GM10266 (cell line): ENCODE results near the gene PGM5.
"Not testable (repeated sequence)": the region's sequence is repeated elsewhere in the genome, so short reads cannot be mapped to it uniquely, and the experiment has no call there.

Experiments used
- DNase-seq: peaks from one replicate; pipeline ENCODE4 v3.0.0; 2012; ENCODE audit errors: extremely low spot score
- TF ChIP-seq, protein P1 (sequence below): IDR thresholded peaks from 2 replicates; pipeline ENCODE4 v1.5.1; 2012; ENCODE audit warnings: mild to moderate bottlenecking, low read depth; ENCODE audit not compliant: control insufficient read depth, insufficient read depth; ENCODE audit errors: missing control alignments

Gene PGM5

DNA sequence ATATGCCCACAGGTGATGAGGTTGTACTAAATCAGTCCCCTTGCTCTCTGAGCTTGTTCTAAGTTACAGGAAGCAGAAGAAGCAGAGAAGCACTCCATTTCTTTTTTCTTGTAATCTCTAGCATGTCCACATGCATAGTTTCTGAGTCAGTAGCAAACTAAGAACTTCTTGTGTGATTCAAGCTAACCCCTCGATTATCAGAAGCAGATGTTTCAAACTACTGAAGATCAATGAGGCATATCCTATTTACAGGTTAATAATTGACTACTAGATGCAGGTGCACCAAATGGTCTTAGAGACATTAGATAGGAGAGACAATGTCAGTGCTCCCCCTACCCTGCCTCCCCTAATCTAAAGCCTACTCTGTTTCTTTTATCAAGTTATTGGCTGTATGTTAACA lies 21.3 kb downstream of the PGM5 start:
- DNase-seq = not testable (repeated sequence)

DNA sequence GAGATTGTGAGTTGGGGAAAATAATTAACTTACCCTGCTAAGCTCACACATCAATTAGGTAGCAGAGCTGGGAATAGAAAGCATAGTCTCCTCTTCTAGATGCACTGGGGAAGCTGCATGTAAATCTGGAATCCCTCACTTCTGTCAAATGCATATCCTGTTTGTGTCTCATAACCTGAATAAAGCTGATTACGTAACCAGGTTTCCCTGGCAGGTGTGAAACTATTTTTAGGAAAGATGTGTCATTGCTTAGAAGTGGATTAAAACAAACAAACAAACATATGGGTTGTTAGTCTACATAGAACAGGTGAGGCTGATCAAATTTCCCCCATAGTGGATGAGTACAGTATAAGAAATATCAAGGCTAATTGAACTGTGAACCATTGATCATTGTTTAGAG lies 27.5 kb downstream of the PGM5 start:
- DNase-seq = not testable (repeated sequence)

DNA sequence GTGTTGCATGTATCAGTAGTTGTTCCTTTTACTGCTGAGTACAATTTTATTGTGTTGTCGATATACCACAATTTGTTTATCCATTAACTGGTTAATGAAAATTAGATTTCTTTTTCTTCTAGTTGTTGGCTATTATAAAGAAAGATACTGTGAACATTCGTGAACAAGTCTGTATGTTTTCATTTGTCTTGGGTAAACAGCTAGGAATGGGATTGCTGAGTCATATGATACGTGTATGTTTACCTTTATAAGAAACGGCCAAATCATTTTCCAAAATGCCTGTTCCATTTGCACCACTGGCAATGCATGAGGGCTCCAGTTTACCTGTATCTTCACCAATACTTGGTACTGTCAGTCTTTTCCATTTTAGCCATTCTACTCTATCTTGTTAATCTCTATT lies 33.1 kb downstream of the PGM5 start:
- DNase-seq = not testable (repeated sequence)

DNA sequence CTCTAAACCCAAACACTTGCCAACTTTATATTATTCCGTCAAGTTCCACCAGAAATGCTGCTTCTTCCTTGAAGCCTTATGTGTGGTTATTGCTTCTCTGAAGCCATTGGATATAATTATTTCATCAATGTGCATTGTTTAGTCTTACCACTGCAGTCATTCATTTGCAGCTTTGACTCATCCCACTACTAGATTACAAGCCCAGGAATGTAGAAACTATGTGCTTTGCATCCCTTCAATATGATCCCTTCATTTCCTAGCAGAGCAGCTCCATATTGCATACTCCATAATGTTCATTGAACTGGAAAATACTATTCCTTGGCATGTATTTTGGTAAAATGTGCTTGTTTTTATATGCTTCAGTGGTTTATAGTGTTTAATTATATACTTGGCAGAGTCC lies 34.3 kb downstream of the PGM5 start:
- not testable (repeated sequence) for DNase-seq

DNA sequence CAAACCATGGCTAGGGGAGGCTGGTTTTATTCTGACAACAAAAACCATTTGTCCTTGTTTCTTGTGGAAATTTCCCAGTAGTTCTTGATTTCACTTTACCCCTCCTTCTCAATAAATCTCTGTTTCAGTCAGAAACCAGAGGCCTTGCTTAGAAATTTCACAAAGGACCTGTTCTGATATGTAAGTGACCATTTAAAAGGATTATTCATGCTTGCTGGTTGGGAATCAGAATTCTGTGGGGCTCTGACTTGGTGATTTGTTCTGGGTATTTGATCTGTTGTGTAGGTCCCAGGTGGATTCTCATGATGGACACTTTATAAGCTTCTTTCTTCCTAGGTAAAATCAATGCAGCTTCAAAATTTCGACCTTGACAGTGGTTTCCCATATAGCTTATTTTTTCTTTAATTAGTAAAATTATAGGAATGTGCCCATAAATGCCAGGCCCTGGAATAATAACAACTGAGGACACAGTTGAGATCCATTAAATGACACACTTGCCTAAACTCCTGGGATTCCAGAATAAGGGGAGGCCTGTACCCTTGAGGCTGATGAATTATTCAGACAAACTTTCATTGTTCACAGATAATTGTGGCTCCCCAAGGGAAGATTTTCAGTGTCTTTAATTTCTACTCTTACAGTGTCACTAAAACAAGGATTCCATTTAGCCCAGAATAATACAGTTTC lies 40.1 kb downstream of the PGM5 start:
- not testable (repeated sequence) for DNase-seq

DNA sequence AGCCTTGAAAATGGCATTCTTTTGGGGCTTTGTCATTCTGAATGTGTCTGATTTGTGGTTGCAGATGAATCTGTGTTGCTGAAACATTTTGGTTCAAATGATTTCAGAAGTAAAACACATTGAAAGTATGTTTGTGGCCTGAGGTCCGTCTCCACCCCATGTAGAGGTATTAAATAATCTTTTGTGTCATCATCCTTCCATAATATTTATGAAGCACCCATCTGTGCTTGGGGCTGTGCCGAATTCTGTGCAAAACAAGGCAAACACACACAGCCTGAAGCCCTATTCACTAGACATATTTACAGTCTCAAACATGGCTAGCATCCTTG lies 40.6 kb downstream of the PGM5 start:
- DNase-seq = not testable (repeated sequence)

DNA sequence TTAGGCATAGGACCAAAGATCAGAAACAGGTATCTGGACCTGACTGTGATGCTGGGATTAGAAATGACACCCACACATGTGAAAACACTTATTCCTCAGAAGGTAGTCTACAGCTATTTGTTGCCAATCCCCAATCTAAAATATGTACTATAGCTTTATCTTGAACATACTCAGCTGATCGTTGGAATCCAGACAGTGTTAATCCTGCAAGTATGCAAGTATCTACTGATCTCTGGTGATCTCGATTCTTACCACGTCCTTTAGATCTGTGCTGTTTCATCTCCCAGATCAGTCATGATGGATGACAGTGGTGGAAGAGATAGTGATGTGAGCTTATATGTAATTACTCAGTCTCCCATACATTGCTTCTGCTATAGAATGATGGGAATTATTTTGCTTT lies 41.4 kb downstream of the PGM5 start:
- not testable (repeated sequence) for DNase-seq

DNA sequence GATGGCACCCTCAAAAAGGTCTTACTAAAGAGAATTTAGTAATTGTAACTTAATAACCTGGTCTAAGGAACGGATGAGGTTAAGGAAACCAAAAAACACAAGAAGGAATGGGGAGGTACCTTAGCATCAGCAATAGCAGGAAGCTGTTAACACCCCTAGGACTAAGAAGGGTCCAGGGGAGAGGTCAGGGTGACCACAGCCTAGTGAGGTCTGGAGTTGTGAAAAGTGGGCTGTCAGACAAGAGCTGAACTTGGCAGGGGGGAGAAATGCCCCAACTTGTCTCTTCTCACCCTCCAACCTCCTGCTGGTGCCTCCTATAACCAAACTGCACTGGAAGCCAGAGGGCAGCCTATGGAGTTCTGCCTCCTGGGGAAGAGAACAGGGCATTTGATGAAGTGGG lies 41.9 kb downstream of the PGM5 start:
- not testable (repeated sequence) for DNase-seq

DNA sequence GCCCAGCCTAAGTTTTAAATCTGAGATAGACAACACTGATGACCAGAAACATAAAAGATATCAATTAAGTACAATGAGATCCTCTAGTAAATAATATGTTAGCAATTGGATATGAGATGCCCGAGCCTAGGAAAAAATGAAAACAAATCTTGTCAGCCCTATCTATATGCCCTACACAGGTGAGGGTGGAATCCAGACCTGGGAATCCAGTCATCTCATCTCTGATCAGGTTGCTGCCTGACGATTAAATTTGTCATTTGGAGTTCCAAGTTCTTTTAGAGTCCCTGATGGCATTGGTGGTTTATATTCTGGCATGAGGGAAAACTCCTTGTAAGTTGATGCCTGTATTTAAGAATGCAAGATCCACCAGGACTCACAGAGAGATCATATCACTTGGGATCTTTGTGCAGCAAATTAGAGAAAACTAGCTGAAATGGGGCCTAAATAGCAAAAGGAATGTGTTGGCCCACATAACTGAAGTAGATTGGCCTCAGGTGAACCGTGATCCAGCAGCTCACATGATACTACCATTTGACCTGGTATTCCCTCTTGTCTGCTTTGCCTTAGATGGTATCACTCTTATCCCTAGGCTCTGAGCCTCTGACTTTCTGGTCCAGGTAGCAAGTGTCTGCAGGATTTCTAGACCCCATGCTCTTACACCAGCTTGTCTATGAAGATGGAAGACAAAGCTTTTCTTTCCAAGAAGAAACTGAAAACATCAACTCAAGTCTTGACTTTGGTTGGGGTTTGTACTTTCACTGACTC lies 48.2 kb downstream of the PGM5 start:
- DNase-seq = not testable (repeated sequence)

DNA sequence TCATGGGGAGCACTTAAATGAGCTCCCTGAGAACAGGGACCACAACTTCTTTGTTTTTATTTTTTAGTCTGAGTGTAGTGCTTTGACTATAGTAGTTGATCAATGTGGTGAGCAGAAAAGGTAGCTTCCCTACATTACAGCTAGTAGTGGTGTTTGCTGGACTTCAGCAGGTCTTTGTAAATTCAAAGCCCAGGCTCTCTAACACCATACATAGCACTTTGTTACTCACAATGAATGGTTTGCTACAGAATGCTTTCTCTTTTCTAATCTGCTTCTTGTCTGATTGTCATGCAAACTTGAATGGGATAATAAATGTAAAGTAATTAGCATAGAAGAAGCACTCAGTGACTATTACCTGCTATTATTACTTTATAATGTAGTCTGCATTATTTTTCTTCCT lies 55.5 kb downstream of the PGM5 start:
- not testable (repeated sequence) for DNase-seq

DNA sequence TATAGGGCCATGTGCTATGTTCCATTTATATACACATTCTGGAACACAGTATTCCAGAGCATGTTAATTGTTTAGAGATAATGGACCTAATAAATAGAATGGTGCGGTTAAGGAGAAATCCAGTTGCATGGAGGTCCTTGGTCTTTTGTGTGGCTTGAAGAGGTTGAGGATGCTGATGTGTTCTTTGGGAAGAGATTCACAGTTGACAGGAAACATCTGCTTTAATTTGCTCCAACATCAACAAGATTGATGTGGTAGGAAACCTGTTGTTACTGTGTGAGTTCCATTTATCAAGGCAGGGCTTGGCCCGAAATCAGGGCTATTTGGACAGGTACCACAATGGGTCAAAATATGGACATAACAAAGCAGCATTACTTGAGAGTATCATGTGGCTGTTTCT lies 56.3 kb downstream of the PGM5 start:
- not testable (repeated sequence) for DNase-seq

DNA sequence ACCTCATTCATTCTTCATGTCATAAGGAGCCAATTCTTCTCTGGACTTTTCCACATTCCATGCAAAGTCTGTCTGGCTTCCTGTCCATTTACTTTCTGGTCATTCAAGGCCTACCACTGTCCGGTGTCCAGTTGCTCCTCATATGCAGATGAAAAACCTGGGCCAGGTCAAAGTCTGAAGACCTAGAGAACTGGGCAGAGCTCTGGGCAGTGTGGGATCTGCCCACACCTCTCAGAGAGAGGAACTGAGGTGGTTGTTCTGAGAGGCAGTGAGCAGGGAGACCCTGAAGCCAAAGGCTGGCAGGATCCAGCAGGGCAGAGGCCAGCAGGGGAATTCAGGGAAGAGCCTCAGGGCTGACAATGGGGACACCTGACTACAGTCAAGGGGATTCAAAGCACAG lies 58.7 kb downstream of the PGM5 start:
- not testable (repeated sequence) for DNase-seq

DNA sequence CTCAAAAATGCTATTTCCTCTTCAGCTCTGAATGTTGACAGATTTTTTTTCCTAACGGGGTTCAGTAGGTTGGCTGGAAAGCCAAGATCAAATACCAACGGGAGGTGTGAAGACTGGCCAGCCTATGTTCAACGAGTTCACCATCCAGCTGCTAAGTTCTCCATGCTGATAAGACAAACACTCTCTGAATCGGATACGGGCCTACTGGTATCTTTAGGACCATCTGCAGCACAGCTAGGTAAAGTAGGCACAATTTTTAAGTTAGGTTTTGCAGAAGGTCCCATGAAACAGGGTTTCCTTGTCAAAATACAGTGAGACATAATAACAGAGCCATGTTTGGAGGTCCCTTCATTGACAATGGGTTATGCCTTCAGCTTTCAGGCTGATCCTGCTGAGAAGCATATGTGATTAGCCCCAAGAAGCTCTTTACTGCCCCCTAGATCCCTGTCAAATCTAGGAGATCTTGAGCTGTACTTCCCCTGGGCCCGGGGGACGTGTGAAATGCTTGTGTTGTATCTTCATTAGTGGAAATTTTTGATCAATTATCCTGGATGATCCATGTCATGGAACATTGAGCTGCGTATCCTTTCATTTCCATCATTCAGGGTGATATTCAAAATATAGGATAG lies 60.6 kb downstream of the PGM5 start:
- DNase-seq = no peak
- TF ChIP-seq, protein P1, sequence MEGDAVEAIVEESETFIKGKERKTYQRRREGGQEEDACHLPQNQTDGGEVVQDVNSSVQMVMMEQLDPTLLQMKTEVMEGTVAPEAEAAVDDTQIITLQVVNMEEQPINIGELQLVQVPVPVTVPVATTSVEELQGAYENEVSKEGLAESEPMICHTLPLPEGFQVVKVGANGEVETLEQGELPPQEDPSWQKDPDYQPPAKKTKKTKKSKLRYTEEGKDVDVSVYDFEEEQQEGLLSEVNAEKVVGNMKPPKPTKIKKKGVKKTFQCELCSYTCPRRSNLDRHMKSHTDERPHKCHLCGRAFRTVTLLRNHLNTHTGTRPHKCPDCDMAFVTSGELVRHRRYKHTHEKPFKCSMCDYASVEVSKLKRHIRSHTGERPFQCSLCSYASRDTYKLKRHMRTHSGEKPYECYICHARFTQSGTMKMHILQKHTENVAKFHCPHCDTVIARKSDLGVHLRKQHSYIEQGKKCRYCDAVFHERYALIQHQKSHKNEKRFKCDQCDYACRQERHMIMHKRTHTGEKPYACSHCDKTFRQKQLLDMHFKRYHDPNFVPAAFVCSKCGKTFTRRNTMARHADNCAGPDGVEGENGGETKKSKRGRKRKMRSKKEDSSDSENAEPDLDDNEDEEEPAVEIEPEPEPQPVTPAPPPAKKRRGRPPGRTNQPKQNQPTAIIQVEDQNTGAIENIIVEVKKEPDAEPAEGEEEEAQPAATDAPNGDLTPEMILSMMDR = peak; percentile 27

DNA sequence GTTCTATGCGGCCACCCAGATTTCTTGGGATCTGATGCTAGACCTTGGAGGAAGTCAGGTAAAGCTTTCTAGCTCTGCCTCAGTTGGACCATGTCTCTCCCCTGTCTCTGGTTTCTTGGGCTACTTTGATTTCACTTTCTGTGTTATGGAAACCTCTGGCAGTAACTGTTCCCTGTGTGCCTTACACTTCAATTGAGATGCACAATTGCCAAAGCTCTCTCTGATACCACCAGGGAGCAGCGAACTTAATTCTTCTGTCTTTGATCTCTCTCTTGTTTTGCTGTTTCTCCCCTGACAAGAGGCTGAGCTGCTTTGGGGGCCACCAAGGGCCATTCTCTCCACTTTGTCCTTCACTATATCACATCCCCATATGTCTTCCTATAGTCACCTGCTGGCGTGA lies 61.4 kb downstream of the PGM5 start:
- TF ChIP-seq, protein P1 = no peak
- no peak for DNase-seq
